Measurements from ENCODE around the gene FRMD4B.

DNA sequence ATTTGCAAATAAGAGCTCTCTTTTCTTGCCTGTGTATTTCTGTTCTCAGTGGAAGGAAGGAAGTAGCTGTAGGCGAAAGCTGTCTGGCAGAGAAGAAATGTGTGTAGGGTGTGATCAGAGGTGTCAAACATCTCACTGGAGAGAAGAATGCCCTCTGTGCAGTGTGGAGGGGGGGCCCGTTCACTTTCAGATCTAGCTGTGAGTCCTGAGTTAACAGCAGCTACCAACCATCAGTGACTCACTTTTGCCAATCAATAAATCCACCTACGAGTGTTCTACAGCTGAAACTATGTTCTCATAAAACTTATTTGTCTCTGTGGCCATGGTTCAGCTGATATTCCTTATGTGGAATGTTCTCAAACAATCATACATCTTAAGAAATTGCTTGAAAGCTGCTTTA lies 103.7 kb downstream of the FRMD4B start:
- TF ChIP-seq, protein P1, sequence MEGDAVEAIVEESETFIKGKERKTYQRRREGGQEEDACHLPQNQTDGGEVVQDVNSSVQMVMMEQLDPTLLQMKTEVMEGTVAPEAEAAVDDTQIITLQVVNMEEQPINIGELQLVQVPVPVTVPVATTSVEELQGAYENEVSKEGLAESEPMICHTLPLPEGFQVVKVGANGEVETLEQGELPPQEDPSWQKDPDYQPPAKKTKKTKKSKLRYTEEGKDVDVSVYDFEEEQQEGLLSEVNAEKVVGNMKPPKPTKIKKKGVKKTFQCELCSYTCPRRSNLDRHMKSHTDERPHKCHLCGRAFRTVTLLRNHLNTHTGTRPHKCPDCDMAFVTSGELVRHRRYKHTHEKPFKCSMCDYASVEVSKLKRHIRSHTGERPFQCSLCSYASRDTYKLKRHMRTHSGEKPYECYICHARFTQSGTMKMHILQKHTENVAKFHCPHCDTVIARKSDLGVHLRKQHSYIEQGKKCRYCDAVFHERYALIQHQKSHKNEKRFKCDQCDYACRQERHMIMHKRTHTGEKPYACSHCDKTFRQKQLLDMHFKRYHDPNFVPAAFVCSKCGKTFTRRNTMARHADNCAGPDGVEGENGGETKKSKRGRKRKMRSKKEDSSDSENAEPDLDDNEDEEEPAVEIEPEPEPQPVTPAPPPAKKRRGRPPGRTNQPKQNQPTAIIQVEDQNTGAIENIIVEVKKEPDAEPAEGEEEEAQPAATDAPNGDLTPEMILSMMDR (conservative IDR thresholded peaks at IDR 0.05 in 1 of 2, IDR thresholded peaks at IDR 0.05 in 1 of 2; ENCODE audit: low read depth in 1 of 2, low read length in 2 of 2): no peak
- TF ChIP-seq EZH2 (IDR thresholded peaks at IDR 0.05; ENCODE audit: low read length, missing control alignments): no peak
